Fibroblast of skin of back (primary cell): Measurements from ENCODE around the gene SSH2.

Experiments used
- DNase-seq: peaks from one replicate; pipeline ENCODE4 v3.0.0-alpha.2; 2013

SSH2 gene

DNA sequence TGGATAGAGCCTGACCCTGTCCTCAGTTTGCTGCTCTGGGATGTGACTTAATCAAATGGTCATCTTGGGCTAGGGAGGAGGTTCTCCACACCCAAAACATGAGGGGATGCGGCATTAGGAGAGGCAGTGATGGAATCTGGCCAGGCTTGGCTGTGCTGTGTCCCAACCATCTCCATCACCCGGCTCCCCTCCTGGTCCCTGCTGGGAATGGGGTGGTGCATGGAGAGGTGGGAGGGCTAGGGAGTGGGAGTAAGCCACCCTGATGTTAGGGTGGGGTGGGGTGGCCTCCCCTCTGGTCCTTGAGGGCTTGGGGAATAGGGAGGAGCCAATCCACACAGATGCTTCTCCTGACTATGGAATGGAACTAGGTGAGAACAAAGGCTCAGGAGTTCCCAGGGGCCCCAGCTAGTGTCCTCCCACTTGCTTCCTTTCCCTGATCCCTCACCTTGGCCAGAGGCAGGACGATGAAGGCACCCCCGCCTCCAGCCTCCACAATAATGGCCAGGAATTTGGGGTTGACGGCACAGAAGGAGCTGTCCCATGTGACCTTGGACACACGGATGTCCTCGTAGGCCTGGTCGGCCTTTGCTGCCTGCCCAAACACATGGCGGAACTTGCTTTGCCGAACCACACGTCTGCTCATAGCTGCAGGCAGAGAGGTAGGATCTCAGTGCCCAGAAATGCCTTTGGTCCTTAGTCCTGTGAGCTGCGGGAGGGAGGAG is 309.1 kb downstream of the SSH2 start:
- no peak for DNase-seq

DNA sequence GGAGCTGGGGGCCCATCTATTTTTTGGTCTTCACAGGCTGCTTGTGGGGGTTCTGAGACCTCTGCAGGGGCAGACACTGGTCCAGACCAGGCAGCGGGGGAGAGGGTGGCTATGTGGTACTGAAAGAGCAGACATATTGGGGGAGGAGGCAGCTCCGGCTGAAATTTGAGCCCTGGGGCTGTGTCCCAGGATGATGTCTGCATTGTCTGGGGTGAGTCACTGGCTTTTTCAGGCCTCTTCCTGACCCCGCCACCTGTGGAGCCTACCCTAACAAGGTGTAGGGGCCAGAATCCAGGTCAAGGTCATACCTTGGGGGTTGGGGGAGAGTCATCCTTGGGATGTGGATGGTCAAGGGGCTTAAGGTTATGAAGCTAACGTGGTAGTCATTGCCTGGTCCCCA is 309.8 kb downstream of the SSH2 start:
- DNase-seq: peak; percentile 44

- peak; percentile 68 for DNase-seq
Measured at GRCh38 chr17:29619251-29619650, 310.8 kb downstream of the SSH2 start.

DNA sequence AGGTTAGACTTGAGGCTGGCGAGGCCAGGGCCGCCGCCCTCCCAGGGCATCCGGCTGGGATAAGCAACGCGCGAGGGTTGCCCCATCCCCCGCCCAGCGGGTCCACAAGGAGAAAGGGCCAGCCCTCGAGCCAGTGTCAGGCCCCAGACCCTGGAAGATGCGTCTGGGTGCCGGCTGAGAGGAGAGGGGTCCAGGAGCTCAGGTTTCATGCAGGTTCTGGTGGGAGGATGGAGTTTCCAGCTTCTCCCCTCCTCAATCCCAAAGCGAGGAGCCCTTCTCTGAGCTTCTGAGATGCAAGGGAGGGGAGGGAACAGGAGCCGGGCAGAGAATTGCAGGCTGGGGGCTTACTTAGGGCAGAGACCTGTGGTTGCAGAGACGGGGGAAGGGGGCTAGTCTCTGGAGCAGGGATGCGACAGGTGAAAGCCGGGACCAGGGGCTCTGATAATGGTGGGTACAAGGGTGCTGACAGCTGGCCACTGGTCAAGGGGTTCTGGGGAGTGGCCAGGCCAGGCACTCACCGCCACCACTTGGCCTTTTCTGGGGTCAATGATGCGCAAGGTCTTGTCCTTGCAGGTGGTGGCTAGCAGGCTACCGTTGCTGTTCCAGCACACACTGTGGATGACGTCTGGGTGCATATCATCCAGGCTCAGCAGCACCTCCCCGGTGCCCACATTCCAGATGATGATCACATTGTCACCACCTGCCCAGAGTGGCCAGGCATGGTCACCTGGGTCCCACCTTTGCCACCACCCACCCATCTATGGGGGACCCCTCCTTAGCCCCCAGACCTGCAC is 311.6 kb downstream of the SSH2 start:
- DNase-seq: no peak

GRCh38 chr17:29617481-29618271 is 312.4 kb downstream of the SSH2 start:
- DNase-seq: peak; percentile 60

GRCh38 chr17:29617125-29617480 is 312.9 kb downstream of the SSH2 start:
- DNase-seq: peak; percentile 80

- DNase-seq: no peak
Measured at GRCh38 chr17:29616300-29617048, 313.6 kb downstream of the SSH2 start.

- DNase-seq: peak; percentile 78
Measured at GRCh38 chr17:29615492-29616299, 314.3 kb downstream of the SSH2 start.

GRCh38 chr17:29615048-29615385 is 315.0 kb downstream of the SSH2 start:
- DNase-seq: no peak

DNA sequence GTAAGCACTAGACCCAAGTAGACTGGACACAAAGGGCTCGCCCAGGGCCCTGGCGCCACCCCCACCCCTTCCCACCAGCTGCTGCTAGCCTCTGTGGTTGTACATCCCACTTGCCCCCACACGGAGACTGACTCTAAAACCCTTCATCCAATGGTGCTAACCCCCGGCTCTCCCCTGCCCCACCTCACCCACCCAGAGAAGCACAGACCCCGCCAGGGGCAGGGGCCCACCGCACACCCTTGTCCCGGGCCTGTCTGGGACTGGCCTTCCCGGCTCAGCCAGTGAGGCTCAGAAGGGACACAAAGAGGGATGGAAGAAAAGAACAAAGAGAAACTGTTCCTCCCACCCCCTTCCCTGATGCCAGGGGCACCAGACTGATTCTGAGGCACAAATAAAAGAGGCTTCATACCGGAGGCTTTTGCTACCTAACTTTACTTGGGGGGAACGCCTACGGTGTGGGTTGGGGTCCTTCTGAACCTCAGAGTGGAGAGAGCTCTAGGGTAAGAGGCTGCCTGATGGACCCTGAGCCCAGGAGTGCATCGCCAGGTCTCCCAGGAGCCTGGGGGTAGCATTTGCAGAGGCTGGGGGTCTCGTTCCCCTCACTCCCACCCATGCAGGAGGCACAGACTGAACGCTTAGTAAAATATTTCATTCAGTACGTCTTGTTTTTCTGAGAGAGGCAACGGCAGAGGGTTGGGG is 315.5 kb downstream of the SSH2 start:
- no peak for DNase-seq

DNA sequence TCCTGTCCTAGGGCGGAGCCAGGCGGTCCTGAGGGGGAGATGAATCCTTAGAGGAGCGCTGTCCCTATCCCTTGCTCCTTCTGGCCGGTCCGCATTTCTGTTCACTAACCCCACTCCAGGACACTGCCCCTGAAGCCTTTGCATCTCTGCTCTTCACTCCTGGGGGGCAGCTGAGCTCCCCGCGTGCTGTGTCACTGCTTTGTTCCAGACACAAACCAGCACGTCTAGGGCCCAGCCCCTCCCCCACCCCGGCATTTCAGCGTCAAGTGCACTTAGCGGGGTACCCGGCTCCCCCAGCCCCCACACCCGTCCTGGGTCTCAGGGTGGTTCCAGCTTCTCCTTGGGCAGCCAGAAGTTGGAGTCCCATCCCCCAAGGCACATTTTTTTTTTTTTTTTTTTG is 316.2 kb downstream of the SSH2 start:
- no peak for DNase-seq

DNA sequence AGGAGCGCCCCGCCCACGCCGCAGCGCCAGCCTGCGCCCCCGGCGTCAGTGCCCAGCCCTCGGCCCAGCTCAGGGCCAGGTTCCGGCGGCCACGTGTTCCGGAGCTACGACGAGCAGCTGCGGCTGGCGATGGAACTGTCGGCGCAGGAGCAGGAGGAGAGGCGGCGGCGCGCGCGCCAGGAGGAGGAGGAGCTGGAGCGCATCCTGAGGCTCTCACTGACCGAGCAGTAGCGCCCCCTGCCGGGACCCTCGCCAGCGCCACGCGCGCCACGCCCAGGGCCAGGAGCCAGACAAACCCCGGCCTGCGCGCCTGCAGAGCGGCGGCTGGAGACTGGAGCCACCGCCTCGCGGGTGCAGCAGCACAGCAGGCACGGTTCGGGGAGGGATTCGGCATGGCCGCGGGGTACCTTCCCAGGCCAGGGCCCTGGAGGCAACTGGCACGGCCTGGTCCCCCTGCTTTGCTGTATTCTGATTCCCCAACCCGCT is 316.6 kb downstream of the SSH2 start:
- peak; percentile 84 for DNase-seq

GRCh38 chr17:29612404-29613280 is 317.4 kb downstream of the SSH2 start:
- DNase-seq: no peak

DNA sequence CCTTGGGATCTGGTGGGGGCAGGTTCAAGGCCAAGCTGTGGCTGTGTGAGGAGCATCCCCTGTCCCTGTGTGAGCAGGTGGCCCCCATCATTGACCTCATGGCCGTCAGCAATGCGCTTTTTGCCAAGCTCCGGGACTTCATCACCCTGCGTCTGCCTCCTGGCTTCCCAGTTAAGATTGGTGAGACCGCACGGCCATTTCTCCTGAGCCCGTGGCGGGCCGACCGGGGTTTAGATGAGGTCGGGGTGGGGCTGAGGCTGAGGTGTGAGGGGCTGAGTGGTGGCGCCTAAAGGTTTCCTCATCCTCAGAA is 318.0 kb downstream of the SSH2 start:
- DNase-seq: no peak

- DNase-seq: no peak
Measured at GRCh38 chr17:29611351-29612093, 318.5 kb downstream of the SSH2 start.

GRCh38 chr17:29610395-29610794 is 319.6 kb downstream of the SSH2 start:
- DNase-seq: no peak

GRCh38 chr17:29608986-29609385 is 321.0 kb downstream of the SSH2 start:
- no peak for DNase-seq

DNA sequence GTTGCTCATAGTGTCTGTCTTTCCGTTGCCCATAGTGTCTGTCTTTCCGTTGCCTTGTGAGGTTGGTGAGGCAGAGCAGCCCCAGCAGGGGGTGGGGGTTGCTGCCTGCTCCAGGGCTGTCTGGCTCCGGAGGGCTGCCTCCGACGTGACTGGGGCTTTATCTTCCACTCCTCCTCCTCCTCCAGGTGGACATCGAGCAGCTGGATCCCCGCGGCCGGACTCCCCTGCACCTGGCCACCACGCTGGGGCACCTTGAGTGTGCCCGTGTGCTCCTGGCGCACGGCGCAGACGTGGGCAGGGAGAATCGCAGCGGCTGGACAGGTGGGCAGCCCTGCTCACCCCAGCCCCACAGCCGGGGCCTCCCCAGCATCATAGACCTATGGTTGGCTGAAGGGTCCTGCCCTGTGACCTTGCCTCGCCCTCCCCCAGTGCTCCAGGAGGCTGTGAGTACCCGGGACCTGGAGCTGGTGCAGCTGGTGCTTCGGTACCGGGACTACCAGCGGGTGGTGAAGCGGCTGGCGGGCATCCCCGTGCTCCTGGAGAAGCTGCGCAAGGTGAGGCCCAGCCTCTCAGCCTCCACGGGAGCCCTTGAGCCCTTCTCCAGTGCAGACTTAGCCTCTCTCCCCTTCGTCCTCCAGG is 322.4 kb downstream of the SSH2 start:
- no peak for DNase-seq

DNA sequence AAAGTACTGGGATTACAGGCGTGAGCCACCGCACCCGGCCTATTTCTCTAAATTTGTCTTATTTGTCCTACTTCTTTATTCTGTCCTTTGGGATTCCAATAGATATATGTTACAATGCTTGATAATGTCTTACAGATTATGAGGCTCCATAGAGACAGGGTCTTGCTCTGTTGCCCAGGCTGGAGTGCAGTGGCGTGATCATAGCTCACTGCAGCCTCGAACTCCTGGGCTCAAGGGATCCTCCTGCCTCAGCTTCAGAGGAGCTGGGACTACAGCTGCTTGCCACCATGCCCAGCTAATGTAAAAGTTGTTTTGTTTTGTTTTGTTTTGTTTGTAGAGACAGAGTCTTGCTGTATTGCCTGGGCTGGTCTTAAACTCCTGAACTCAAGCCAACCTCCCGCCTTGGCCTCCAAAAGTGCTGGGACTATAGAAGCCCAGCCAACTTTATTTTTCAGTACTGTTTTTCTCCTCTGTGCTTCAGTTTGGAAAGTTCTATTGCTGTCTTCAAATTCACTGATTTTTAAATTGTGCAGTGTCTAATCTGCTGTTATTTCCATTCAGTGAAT is 326.8 kb downstream of the SSH2 start:
- DNase-seq: no peak
